Frontal cortex (tissue), 4 donors: Measurements from ENCODE around the gene TOMM5. TPM values are rescaled to one million over a fixed set of nuclear protein-coding genes. Genes with fewer than 3 reads are reported as not detected.

ENCODE experiments used
- DNase-seq, 2 donors: peaks; one replicate each; pipeline ENCODE4 v3.0.0; 2012; ENCODE audit warnings: low spot score in 2 of 2
- FAIRE-seq: peaks from 2 replicates; lab custom pipeline; 2012; peaks lifted over from hg19 to GRCh38; lab: Jason Lieb, UNC
- total RNA-seq: library from RNA; depleted of rRNA; stranded (reverse); fragments of >200 nt; gene quantifications from one replicate; pipeline ENCODE4 v1.2.3, GENCODE V29; 2014
- donor health status: control.
- donor health status: control.
- donor health status: control.

The TOMM5 gene
- total RNA-seq: 75.0 TPM

GRCh38 chr9:37592108-37592951 lies at the start of gene TOMM5:
TOMM5 (minus strand) TSS chr9:37592597; CDS start chr9:37592532, 65 bp downstream.
- DNase-seq (peak; percentile 62 to 81), FAIRE-seq (no peak)

DNA sequence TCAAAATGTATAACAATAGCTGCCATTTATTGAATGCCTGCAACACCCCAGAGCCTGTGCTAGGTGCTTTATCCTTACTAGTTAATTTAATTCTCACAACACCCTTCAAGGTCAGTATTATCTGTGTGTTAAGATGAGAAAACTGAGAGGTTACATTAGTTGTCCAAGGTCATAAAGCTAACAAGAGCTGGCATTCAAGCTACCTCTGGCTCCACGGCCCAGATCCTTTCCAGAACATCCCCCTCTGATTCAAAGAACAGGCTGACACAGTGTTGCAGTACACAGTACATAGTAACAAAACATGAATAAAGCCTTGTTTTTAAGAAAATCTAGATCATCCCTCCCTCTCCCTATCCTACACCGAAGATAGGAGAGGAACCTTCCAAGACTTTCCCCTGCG lies 48.9 kb upstream of the TOMM5 start:
- DNase-seq (no peak), FAIRE-seq (no peak)

GRCh38 chr9:37640246-37640645 lies 47.8 kb upstream of the TOMM5 start:
- DNase-seq (no peak), FAIRE-seq (no peak)

DNA sequence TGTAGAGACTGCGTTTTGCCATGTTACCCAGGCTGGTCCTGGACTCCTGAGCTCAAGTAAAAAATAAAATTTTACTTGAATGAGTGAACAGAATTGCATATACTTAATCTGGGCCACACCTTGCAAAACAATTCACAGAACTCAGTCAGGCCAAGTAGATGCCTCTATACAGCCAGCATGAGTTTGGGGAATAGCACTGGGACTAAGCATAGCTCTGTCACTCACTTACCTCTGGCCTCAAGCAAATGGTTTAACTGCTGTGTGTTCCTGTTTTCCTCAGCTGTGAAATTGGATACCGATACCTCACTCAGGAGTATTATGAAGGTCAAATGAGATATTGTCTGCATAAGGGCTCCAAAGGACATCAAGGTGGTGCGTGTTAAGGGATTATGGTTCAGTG lies 47.4 kb upstream of the TOMM5 start:
- DNase-seq (no peak), FAIRE-seq (no peak)

- DNase-seq: no peak
- FAIRE-seq: no peak
Measured at GRCh38 chr9:37639109-37639762, 46.8 kb upstream of the TOMM5 start.

DNA sequence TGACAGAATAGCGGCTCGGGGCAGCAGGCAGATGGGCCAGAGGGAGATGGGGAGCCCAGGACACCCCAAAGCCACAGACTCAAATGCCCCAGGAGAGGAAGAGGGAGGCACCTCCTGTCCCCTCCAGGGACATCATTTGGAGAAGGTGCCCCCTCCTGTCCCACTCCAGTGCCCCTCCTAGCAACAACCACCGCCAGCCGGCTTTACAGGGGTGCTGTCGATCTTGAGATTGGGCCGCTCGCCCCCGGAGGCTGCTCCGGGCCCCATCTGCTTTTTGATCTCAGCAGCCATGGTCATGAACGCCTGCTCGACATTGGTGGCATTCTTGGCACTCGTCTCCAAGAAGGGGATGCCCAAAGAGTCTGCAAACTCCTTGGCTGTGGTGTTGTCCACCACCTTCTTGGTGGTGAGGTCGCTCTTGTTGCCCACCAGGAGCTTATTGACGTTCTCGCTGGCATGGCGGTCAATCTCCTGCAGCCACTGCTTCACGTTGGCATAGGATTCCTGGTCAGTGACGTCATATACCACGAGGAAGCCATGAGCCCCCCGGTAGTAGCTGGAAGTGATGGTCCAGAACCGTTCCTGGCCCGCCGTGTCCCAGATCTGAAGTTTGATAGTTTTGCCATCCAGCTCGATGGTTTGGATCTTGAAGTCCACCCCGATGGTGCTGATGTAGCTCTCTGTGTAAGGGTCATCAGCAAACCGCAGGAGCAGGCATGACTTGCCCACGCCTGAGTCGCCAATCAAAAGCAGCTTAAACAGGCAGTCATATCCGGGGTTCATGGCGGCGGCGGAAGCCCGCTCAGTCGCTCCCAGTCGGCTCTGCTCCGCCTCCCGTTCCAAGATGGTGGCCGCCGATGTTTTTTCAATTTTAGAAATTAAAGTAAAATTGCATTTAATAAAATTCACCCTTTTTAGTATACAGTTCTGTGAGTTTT lies 44.4 kb upstream of the TOMM5 start:
- FAIRE-seq: no peak
- no peak for DNase-seq

DNA sequence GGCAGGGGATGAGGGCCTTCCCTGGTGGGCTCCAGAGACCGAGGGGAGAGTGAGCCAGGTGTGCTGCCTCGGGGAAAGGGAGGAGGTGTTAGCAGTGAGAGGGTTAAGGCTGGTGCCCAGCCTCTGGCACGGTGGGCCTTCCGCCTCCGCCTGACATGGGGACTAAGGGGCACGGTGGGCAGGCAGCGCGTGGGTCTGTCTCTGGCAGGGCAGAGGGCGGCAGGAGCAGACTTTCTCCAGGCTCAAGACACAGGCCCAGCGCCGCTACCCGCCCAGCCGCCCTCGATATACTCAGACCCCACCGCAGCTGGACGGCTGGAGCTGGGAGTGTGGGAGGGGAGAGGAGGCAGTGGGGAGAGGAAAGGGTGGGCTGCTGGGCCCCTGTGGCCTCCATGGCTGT lies 43.4 kb upstream of the TOMM5 start:
- DNase-seq: no peak
- no peak for FAIRE-seq

GRCh38 chr9:37632479-37632878 lies 40.1 kb upstream of the TOMM5 start:
- DNase-seq: no peak
- FAIRE-seq: no peak

- FAIRE-seq: no peak
- no peak for DNase-seq
Measured at GRCh38 chr9:37626708-37627292, 34.4 kb upstream of the TOMM5 start.

DNA sequence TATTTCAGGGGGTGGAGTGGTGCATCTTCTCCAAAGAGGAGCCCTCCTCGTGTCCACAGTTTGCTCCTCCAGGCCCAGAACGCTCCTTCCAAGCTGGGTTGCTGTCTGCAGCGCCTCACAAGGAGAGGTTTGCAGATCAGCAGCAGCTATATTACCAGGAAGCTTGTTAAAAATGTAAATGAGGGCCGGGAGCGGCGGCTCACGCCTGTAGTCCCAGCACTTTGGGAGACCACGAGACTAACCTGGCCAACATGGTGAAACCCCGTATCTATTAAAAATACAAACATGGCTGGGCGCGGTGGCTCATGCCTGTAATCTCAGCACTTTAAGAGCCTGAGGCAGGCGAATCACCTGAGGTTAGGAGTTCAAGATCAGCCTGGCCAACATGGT lies 33.4 kb upstream of the TOMM5 start:
- no peak for FAIRE-seq
- no peak for DNase-seq

- DNase-seq: no peak
- no peak for FAIRE-seq
Measured at GRCh38 chr9:37625036-37625757, 32.8 kb upstream of the TOMM5 start.

DNA sequence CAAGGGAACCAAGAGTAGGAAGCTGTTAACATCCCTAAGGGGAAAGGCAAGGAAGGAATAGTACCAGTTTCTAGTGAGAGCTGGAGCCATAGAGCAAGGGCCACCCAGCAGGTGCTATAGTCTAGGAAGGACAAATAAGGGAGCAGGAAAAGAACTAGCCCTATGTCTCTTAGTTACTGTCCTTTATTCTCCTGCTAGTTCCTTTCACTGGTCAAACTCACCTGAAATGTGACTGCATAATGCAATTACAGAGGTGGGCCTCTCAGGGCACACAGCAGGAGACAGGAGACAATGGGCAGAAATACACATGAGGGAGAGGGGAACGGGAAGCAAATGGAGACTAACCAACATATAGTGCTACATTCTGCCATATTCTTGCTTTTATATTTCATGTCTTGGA lies 31.7 kb upstream of the TOMM5 start:
- FAIRE-seq (no peak), DNase-seq (no peak)

DNA sequence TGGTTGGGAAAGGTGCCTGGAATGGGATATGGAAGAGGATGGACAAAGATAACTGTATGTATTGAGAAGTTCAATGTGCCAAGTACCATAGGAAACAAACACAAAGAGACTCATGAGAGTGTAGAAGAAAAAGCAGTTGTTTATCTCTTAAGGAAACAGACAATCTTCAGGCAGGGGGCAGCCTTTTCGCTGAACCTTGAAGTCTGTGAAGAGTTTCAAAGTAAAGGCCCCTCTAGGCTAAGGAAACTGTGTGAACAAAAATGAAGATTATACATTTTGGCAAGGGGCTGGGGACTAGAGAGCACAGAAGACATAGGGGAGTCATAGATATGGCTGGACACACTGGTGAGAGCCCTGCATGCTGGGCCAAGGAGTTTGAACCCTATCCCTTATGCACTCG lies 30.9 kb upstream of the TOMM5 start:
- no peak for FAIRE-seq
- no peak for DNase-seq

DNA sequence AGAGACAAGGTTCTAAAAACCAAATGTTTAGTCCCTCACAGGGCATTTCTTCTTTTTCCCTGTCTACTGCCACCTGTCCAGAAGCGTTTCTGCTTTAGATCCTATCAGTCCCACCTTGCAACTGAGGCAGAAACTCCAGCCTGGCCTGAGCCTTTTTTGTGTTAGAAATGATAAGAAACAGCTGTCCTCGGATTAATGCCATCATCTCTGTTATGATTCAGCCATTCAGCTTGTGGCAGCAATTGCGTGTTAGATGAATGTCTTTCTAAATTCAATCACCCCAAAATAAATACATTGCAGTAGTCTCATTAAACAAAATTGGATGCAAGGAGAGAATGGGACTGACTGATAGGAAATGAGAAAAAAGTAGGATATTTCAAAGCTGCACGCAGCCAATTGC lies 30.1 kb upstream of the TOMM5 start:
- no peak for FAIRE-seq
- no peak for DNase-seq

DNA sequence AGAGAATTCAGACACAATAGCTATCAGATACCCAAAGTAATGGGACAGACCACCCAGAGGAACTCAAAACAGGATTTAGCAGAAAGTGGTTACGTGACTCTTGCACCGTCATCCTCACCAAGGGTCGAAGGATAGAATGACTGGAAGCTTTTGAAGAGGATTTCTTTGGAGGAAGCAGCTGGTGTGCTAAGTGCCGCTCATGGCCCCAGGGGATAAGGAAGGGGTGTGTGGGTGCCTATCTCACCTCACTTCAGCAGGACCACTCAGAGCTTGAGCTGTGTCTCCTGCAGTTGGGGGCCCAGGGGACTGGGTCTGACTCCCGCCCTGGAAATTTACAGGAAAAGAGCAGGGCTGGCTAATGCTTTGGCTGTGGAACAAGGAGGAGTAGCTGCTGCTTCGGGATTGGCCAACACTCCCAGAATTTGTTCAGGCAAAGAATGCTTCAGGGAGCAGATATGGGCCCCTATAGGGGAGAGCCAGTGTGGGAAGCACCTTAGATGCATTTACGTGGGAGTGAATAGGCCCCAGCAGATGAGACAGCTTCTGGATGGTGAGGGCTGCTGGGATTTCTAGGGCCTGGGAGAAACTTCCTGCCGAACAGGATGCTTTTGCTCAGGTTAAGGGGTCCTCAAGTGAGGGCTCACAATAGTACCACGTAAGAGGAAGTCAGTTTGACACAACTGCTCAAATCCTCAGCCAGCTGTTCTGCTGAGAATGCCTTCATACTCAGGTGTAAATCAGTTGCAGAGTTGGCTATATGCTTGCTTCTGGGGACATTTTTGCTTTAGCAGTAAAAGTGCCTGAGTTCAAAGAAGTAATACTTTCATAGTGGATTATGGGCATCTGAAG lies 29.1 kb upstream of the TOMM5 start:
- no peak for DNase-seq
- no peak for FAIRE-seq

GRCh38 chr9:37620396-37620795 lies 28.0 kb upstream of the TOMM5 start:
- FAIRE-seq: no peak
- no peak for DNase-seq

GRCh38 chr9:37619806-37620205 lies 27.4 kb upstream of the TOMM5 start:
- FAIRE-seq (no peak), DNase-seq (no peak)

DNA sequence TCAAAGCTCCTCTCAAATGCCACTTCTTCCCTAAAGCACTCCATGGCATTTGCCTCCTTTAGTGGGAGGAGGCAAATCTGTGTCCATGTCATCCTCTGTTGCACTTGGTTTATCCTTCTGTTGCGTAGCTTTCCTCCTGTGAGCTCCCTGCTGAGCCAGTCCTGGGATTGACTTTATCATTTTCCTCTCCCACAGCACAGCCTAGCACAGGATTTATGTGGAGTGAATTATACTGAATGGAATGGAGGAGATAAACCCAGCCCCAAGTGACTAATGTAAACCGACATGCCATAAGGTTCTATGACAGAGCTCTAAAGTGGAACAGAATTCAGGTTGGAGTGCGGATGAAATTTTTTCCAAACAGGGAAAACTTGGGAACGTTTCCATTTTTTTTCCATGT lies 26.4 kb upstream of the TOMM5 start:
- no peak for FAIRE-seq
- DNase-seq: no peak

DNA sequence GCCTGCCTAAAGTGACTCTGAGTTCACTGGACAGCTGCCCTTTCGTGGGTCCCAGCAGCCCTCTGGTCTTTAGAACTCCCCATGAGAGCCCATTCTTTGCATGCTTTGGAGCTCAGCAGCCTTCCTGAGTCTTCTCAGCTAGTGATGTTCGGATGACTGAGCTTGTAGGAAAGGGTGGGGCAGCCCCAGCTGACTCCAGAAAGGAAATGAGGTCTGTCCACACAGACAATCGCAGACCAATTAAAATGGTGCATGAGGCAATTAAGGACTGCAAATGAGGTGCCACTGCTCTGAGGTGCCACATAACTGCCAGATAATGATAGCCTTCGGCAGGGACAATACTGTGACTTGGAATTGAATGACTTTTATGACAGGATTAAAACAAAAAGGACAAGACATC lies 25.4 kb upstream of the TOMM5 start:
- DNase-seq (no peak), FAIRE-seq (no peak)
